ENCODE data around the gene GOLGB1.

- TF ChIP-seq, protein P1, sequence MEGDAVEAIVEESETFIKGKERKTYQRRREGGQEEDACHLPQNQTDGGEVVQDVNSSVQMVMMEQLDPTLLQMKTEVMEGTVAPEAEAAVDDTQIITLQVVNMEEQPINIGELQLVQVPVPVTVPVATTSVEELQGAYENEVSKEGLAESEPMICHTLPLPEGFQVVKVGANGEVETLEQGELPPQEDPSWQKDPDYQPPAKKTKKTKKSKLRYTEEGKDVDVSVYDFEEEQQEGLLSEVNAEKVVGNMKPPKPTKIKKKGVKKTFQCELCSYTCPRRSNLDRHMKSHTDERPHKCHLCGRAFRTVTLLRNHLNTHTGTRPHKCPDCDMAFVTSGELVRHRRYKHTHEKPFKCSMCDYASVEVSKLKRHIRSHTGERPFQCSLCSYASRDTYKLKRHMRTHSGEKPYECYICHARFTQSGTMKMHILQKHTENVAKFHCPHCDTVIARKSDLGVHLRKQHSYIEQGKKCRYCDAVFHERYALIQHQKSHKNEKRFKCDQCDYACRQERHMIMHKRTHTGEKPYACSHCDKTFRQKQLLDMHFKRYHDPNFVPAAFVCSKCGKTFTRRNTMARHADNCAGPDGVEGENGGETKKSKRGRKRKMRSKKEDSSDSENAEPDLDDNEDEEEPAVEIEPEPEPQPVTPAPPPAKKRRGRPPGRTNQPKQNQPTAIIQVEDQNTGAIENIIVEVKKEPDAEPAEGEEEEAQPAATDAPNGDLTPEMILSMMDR (IDR thresholded peaks at IDR 0.05) = no peak
- TF ChIP-seq EP300 (IDR thresholded peaks at IDR 0.05) (no peak), POLR2A (IDR thresholded peaks at IDR 0.05) (no peak), POLR2AphosphoS5 (IDR thresholded peaks at IDR 0.05) (no peak)
These were observed 18.9 kb upstream of the GOLGB1 start for GRCh38 chr3:121768452-121768851.
